ENCODE measurements around the gene CEP43. TPM values are rescaled to one million over a fixed set of nuclear protein-coding genes. Genes with fewer than 3 reads are reported as not detected.

Gene CEP43
- total RNA-seq, 2 donors from 2014 or later, result 36.0 to 43.9 TPM

- no peak overlapping the region for H3K4me3 Mint-ChIP-seq
- peaks cover 16% of the 10 kb centered on the region for H3K4me1 Mint-ChIP-seq
- Histone ChIP-seq H3K36me3 (ENCODE audit: control insufficient read depth, insufficient read depth, low read length) (peaks cover 3% of the 10 kb centered on the region), H3K9ac (ENCODE audit: extremely low read depth, low read length, poor library complexity, severe bottlenecking) (no peak overlapping the region), H3K27me3 (ENCODE audit: control insufficient read depth, insufficient read depth, low read length, poor library complexity, severe bottlenecking) (no peaks in the 10 kb centered on the region), H3K4me1 (ENCODE audit: control insufficient read depth, insufficient read depth, low read length) (peaks cover 7% of the 10 kb centered on the region), H3K9me3 (ENCODE audit: control insufficient read depth, low read length) (peaks cover 18% of the 10 kb centered on the region), H3K4me3 (ENCODE audit: low read length) (no peak overlapping the region), H3K27ac (ENCODE audit: low read depth, low read length) (no peak overlapping the region)
- H3K9me3 Mint-ChIP-seq, result peaks cover 24% of the 10 kb centered on the region
- peaks cover 10% of the 10 kb centered on the region for H3K36me3 Mint-ChIP-seq (ENCODE audit: low read depth)
- DNase-seq, result no peak
- H3K27ac Mint-ChIP-seq, result no peak overlapping the region
- TF ChIP-seq CTCF (conservative IDR thresholded peaks at IDR 0.05), result no peak
- H3K27me3 Mint-ChIP-seq (ENCODE audit: insufficient read depth), result peaks cover 11% of the 10 kb centered on the region
Observed at GRCh38 chr6:166970091-166970490, 29.1 kb upstream of the CEP43 start.

GRCh38 chr6:166970776-166971175, 28.4 kb upstream of the CEP43 start:
- no peak overlapping the region for H3K27ac ChIP-seq (ENCODE audit: low read depth, low read length)
- H3K9ac ChIP-seq (ENCODE audit: extremely low read depth, low read length, poor library complexity, severe bottlenecking), result no peak overlapping the region
- Mint-ChIP-seq H3K27me3 (ENCODE audit: insufficient read depth) (peaks cover 10% of the 10 kb centered on the region), H3K36me3 (ENCODE audit: low read depth) (peaks cover 10% of the 10 kb centered on the region), H3K4me1 (peaks cover 16% of the 10 kb centered on the region), H3K4me3 (no peak overlapping the region), H3K27ac (no peak overlapping the region), H3K9me3 (peaks cover 20% of the 10 kb centered on the region)
- H3K4me3 ChIP-seq (ENCODE audit: low read length), result no peak overlapping the region
- DNase-seq, result no peak
- H3K4me1 ChIP-seq (ENCODE audit: control insufficient read depth, insufficient read depth, low read length), result peaks cover 7% of the 10 kb centered on the region
- TF ChIP-seq CTCF (conservative IDR thresholded peaks at IDR 0.05), result no peak
- H3K27me3 ChIP-seq (ENCODE audit: control insufficient read depth, insufficient read depth, low read length, poor library complexity, severe bottlenecking), result no peaks in the 10 kb centered on the region
- H3K36me3 ChIP-seq (ENCODE audit: control insufficient read depth, insufficient read depth, low read length), result peaks cover 3% of the 10 kb centered on the region
- WGBS, 2 experiments (ENCODE audit: insufficient coverage in 1 of 2, insufficient read length in 1 of 2), result 95 to 98% methylated on average over 7 to 17 of the region's 17 CpGs
- H3K9me3 ChIP-seq (ENCODE audit: control insufficient read depth, low read length), result peaks cover 18% of the 10 kb centered on the region

GRCh38 chr6:166971271-166971670, 27.9 kb upstream of the CEP43 start:
- H3K4me1 Mint-ChIP-seq, result peaks cover 16% of the 10 kb centered on the region
- Histone ChIP-seq H3K36me3 (ENCODE audit: control insufficient read depth, insufficient read depth, low read length) (peaks cover 3% of the 10 kb centered on the region), H3K27me3 (ENCODE audit: control insufficient read depth, insufficient read depth, low read length, poor library complexity, severe bottlenecking) (no peaks in the 10 kb centered on the region), H3K9me3 (ENCODE audit: control insufficient read depth, low read length) (peaks cover 18% of the 10 kb centered on the region), H3K9ac (ENCODE audit: extremely low read depth, low read length, poor library complexity, severe bottlenecking) (no peak overlapping the region), H3K27ac (ENCODE audit: low read depth, low read length) (no peak overlapping the region), H3K4me3 (ENCODE audit: low read length) (no peak overlapping the region), H3K4me1 (ENCODE audit: control insufficient read depth, insufficient read depth, low read length) (peaks cover 7% of the 10 kb centered on the region)
- H3K9me3 Mint-ChIP-seq, result peaks cover 15% of the 10 kb centered on the region
- no peak overlapping the region for H3K27ac Mint-ChIP-seq
- DNase-seq, result no peak
- no peak for TF ChIP-seq CTCF (conservative IDR thresholded peaks at IDR 0.05)
- H3K36me3 Mint-ChIP-seq (ENCODE audit: low read depth), result peaks cover 9% of the 10 kb centered on the region
- peaks cover 5% of the 10 kb centered on the region for H3K27me3 Mint-ChIP-seq (ENCODE audit: insufficient read depth)
- 96 to 100% methylated on average over 5 to 8 of the region's 8 CpGs for WGBS, 2 experiments (ENCODE audit: insufficient coverage in 1 of 2, insufficient read length in 1 of 2)
- H3K4me3 Mint-ChIP-seq, result no peak overlapping the region

Data from endodermal cell (in vitro differentiated cells).